Activated CD8-positive, alpha-beta memory T cell treated with anti-CD3 and anti-CD28 coated beads for 1 hour (primary cell): Measurements from ENCODE around the gene KLK15.
"Not testable (repeated sequence)": the region's sequence is repeated elsewhere in the genome, so short reads cannot be mapped to it uniquely, and the experiment has no call there.

Experiments
- DNase-seq, 2 donors: peaks; one replicate each; pipeline ENCODE4 v3.0.0-alpha.2; 2020; ENCODE audit warnings: low read depth in 1 of 2; ENCODE audit errors: extremely low read depth in 1 of 2

KLK15 gene

DNA sequence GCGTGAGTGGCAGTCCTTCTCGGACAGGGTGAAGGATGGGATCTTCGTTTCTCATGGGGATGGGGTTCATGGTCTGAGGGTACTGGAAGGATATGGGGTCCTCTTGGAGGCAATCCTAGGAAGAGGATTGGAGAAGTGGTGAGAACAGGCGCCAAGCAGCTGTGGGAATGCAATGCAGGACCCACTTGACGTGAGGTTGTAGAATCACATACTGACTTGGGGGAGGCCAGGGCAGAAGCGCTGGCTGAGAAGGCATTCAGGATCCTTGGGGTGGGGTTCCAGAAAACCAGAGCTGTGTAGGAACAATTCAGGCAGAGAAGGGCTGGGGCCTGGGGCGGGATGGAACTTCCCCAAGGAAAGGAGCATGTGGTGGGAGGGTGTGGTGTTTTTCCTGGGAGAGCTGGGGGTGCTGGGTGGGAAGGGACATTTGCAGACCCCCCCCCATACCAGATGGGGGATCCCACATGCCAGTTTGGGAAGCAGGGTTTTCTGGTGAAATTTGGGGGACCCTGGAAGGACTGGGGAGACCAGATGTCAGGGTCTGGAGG is 10.6 kb downstream of the KLK15 start:
- no peak for DNase-seq

DNA sequence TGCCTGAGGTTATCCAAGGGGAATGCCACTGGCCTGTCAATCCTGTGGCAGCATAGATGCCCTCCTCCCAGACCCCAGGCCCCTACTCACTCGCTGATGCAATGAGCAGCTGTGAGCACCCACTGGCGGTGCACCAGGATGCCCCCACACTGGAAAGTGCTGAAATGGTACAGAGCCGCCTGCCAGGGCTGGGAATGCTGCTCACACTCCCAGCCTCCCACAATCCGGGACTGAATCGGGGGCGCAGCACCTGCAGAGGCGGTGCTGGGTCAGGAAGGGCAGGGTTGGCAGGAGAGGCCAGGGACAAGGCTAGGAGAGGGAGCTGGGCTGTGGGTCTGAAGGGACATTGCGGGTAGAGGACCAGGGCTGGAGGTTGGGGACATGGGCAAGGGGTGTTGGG is 11.8 kb downstream of the KLK15 start:
- DNase-seq: no peak

DNA sequence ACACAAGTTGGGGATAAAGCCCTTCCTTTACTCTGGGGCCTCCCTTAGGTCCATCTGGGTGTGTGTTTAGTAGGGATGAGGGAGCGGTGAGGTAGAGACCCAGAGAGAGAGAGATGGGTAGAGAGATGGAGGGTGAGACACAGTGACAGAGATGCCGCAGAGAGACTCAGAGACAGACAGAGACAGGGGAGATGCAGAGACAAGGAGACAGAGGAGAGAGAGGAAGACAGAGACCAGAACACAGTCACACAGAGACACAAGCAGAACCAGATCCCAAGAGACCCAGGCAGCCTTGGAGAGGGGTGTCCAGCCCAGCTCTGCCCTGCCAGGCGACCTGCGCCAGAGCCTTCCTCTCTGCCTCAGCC is 12.1 kb downstream of the KLK15 start:
- no peak for DNase-seq

DNA sequence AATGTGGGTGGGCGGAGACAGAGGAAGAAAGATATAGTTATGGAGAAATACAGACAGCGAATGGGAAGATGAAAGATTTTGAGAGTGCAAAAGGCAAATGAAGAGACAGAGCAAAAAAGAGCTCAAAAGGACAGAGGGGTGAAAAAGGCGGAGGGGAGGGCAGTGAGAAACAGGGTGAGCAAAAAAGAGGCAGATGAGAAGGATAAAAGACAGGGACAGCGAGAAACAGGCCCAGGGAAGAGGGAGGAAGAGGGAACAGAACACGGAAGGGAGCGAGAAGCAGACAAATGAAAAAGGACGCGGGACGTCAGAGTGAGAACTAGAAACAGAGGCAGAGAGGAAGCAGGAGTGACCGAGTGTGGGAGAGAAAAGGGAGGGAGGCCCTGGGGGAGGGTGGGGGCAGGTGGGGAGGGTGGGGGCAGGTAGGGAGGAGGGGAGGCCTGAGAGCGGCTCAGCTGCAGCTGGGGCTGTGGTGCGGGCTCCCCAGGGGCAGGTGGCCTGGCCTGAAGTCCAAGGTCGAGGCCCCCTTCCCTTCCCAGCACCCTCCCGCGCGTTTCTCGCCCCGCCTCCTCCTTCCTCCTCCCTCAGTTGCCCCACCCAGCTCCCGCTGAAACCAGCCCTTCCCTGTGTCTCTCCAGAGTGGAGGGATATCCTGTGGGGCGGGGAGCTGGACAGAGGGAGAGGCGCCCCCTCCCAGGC is 12.7 kb downstream of the KLK15 start:
- DNase-seq: no peak

DNA sequence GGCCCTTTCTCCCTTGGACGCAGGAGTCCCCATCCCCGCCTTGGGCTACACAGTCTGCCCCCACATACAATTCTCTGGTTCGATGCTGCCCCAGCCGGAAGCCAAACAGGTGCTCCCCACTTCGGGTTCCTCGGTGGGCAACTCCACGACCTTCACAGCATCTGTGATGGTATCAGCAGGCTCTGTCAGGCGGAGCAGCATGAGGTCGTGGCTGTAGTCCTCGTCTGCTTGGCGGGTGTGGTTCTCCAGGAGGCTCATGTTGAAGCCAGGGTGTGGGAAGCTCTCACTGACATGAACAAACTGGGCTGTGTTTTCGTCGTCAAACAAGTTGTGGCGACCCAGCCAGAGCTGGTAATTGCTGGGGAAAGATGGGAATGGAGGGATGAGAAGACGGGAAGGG is 13.3 kb downstream of the KLK15 start:
- no peak for DNase-seq

DNA sequence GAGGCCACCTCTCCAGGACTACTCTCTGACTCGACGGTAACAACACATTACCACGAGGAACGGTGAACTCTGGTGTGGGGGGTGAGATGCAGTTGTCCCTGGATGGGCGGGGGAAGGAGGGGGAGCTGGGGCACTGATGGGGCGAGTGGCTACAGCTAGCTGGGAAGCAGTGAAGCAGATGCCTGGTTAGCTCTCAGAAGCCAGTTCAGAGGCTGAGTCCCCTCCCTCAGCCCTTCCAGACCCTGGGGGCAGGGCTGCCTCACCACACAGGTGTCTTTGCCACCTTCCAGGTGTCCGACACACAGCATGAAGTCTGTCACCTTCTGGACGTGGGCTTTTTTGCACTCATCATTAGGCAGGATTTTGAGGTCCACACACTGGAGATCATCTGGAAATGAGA is 13.7 kb downstream of the KLK15 start:
- no peak for DNase-seq

DNA sequence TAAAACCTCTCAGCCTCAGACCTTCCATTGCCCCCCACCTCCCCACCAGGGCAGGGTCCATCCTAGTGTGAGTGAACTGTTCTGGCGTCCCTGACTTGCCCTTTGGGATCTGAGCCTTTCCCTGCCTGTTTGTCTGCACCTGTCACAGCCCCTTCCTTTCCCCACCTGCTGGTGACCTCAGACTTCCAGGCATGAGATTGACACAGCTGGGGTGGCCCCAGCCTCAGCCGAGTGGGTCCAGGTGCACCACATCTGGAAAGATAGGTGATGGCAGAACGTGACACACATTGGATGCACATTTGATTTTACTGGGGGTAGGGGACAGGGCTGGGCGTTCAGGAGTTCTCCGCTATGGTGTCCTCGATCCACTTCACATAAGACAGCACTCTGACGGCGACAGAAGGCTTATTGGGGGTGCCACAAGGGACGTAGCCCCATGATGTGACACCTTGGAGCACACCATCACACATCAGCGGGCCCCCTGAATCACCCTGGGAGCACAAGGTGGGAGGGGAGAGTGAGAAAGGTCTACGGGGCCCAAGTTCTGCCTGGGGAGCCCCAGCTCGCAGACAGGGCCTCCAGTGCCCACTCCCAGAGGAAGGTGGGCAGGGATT is 14.4 kb downstream of the KLK15 start:
- DNase-seq: no peak

DNA sequence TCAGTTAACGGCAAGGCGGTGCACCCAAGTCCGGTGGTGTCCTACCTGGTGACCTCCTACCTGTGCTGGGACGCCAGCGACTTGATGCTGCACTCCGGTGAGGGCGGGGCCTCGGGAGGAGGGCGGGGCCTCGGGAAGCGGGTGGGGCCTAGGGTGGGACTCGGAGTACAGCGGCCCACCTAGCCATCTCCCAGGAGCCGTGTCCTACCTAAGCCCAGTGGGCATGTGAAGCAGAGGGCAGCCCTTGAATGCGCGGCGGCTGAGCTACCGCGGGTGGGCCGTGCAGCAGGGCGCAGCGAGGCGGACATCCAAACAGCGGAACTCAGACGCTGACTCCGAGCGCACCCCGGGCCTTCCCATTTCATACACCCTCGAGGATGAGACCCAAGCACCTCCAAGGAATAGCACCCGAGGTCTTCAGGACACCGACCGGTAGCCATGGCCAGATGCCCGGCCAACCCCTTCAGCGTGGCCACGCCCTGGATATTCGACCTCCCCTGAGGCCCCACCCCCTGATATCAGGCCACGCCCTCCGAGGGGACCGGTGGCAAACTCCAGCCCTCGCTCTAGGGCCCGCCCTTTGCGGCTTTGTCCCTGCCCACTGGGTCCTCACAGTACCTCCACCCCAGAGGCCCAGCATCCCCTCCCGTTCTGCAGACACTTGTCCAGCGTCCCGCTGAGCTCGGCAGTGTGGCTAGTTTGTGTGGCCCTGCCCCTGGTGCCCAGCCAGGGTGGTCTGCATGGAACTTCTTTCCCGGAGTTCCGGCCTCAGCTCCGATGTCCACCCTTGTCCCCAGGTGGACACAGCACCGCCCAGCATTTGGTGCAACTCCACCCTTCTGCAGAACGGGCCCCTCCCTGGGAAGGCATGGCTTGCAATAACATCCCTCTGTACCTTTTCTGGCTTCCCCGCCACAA is 15.2 kb downstream of the KLK15 start:
- peak in 1 of 2 donors; percentile 16 for DNase-seq

DNA sequence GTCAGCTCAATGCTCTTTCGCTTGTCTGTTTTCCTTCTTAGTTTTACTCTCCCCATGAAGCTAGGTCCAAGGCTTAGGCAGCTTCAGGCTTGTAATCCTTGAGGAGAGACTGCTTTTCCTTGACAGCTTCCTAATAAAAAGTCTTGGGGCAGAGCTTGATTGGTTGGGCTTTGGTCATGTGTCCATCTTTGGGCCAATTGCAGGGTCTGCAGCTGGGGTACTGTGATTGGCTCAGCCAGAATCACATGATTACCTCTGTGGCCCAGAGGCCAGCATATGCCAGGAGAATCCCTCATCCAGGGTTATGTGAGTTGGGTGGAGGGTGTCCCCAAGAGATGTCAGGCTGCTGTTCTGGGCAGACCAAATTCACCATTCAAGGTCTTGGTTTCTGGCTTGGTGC is 17.9 kb downstream of the KLK15 start:
- DNase-seq: no peak

DNA sequence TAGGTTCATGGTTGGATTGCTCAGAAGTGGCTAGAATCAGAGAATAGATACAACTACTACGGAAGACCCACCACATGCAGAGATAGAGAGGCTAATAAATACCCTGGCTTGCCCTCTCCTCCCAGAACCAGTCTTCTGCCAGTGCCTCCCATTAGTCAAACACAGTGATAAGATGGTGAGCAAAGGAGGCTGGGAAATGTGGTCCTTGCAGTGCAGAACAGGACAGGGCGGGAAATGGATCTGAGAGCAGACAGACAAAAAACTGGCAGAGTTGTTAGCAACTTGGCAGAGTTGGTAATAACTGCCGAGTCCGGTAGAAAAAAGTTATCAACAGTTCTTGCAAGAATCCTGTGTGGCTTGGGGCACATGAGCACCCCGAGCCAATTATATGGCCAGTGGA is 18.5 kb downstream of the KLK15 start:
- no peak for DNase-seq

DNA sequence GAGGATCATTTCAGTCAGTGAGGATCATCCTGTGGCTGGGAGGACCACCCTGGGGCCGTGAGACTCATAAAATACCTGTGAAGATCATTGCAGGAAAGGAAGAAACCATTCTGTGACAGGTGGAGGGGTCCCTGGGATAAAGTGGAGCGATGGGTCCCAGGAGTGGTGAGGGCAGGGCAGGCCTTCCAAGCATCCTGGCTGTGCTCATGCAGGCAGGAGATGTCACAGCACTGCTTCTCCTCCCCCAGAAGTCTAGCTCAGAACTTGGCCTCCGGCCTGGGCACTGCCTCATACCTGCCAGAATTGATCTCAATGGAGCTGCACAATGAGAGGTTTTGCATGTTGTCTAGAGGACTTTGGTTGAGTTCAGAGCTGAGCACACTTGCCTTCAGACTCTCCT is 20.9 kb downstream of the KLK15 start:
- DNase-seq: no peak

DNA sequence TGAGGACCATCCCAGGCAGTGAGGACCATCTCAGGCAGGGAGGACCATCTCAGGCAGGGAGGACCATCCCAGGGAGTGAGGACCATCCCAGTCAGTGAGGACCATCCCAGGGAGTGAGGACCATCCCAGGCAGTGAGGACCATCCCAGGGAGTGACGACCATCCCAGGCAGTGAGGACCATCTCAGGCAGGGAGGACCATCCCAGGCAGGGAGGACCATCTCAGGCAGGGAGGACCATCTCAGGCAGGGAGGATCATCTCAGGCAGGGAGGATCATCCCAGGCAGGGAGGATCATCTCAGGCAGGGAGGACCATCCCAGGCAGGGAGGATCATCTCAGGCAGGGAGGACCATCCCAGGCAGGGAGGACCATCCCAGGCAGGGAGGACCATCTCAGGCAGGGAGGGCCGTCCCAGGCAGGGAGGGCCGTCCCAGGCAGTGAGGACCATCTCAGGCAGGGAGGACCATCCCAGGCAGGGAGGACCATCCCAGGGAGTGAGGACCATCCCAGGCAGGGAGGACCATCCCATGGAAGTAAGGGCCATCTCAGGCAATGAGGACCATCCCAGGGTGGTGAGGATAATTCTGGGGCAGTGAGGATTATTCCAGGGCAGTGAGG is 21.6 kb downstream of the KLK15 start:
- not testable (repeated sequence) for DNase-seq

DNA sequence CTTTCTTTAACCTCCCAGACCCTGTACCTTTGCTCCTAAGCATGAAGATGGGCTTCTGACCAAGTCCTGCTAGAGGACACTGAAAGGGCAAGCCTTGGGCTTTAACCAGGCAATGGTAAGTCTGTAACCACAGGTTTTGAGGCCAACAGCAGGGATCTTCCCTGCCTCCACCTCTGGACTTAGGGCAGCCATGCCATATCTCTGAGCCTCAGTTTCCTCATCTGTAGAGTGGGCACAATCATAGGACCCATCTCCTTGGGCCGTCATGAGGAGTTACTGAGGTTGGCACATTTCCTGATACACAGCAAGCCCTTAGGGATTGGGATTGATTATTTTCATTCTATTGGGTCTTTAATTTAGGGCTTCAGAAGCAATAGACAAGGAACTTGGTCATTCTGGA is 24.5 kb downstream of the KLK15 start:
- no peak for DNase-seq

DNA sequence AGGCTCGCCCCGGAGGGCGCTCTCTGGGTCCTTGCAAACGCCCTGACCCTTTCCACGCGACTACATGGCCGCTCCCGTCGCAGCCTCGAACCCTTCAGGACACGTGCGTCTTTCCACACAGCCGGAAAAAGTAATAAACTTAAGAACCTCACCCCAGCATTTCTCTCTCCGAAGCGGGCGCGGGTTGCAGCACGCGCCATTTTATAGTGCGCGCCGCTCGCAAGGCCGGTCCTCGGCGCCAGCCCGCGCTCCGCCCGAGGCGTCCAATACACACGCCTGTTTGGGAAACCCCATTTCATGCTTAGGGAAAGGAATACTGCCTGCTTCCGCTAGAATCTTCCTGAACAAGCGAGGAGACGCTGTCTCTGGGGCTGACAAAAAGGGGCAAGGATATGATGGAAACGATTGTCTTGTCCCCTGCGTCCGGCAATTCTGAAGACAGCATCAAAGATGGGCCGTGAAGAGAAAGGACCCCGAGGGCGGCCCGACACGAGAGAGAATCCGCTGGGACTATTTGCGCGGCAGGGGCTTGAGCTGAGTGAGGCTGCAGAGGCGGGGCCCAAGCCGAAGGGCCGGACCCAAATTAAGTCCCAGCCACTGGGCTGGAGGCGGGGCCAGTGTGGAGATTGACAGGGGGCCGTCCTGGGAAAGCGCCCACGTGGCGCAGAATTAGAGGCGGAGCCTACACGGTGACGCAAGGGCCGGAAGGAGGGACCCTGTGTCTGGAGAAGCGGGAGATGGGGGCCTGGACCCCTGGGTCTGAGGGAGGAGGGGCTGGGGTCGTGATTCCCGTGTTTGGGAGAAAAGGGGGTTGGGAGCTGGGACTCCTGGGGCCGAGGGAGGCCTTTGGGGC is 28.7 kb downstream of the KLK15 start:
- peak; percentile 93 for DNase-seq

DNA sequence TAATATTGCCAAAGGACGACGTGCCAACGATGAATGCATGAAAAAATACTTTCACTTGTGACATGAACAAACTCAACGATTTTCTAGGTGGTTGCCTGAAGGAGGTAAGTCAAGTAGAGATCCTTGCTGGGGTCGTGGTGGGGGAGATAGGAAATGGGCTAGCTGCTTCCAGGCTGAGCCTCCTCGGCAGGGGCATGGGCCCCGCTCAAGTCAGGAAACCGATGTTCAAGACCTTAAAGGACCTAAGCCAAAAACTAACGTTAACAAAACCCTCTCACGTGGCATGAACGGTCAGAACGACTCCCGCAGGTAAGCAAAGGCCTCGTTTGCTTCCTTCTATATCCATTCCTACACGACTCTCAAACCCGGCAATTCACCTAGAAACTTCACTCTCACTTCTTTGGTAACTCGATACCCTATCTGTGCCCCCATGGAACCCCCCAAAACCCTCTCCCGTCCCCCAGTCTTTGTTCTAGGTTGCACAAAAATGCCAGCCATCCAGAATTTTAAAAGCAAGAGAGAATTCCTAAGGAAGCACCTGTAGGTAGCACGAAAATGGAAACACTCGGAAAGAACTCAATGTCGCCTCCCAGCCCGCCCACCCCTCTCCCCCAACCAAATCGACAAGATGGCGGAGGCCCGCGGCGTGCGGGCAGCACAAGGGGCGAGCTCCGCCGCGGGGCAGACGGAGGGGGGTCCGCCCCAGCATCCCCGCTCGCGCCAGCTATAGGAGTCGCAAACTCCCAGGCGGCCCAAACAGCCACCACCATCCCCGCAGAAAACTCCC is 29.5 kb downstream of the KLK15 start:
- DNase-seq: no peak

DNA sequence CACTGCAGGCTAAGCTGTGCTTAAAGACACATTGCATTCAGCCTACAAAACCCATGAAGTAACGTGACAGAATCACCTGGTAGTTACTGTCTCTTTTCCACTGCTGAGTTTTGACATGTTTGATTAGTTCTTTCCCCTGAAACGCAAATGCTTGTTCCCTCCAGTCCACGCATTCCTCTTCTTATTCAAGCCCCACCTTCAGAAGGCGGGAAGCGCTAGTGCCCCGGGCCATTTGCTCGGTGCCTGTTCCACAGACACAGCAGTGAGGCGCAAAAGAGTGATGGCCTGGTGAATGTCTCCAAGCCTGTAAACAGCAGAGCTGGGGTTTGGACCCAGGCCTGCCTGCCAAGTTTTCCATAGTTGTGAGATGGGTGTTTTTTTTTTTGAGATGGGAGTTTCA is 32.3 kb downstream of the KLK15 start:
- no peak for DNase-seq

DNA sequence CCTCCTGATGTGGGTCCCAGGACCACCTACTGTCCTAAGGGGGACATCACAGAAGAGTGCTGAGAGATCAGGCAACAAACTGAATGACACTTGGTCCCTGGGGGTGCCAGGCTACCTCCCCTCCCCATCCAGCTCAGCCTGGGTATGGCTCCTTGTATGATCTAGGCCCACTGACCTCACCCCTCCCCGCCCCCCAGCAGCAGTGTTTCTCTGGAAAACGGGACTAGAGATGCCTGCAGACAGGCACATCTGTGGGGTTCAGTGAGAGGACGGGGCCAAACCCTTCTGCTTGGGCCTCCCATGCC is 33.9 kb downstream of the KLK15 start:
- no peak for DNase-seq

DNA sequence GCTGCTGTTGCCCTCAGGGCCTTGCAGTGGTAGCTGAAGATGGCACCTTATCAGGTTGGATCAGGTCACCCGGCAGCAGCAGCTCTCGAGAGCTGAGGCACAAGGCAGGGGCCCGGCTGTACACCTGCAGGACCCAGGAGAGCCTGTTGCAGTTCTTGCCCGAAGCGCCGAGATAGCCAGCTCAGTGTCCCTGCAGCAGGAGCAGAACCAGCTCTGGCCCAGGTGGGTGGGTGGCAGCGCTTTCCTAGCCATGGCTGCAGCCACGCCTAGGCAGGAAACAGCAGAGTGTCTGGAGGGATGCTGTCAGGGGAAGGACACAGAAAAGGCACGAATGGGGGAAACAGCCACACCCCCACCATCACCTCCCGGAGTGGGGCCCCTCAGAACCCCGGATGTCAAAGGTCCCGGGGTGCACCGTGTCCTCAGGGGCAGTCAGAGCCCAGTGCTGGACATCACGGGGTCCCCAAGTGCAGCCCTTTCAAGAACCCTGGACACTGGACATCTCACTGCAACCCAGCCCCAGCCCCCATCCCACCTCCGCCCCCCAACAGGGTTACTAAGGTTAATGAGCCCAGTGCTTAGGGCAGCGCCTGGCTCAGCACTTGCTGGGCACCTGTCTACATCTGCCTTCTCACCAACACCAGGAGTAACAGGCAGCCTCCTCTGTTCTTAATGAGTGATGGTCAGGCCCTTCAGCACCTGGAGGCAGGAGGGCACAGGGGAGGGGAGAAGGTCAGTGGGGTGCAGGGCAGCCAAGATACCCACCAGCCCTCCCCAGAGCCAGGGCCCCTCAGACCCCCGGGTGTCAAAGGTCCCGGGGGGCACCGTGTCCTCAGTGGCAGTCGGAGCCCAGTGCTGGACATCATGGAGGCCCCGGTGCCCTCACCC is 34.5 kb downstream of the KLK15 start:
- DNase-seq: no peak
